ENCODE data around the gene HOXA1.

Gene HOXA1

GRCh38 chr7:27132978-27133377, 37.2 kb upstream of the HOXA1 start:
- no peaks in the 10 kb centered on the region for H3F3A ChIP-seq (ENCODE audit: insufficient read depth, low read length)
- no peak overlapping the region for H3K27ac ChIP-seq (ENCODE audit: low read length)
- H3K27me3 ChIP-seq (replicated peaks; ENCODE audit: insufficient read depth, low read length): peaks cover 3% of the 10 kb centered on the region; the same call in 1 of the 2 replicates
- no peak for DNase-seq
- no peaks in the 10 kb centered on the region for H3K9me2 ChIP-seq (replicated peaks; ENCODE audit: insufficient read depth, low read length)
- TF ChIP-seq, protein P1, sequence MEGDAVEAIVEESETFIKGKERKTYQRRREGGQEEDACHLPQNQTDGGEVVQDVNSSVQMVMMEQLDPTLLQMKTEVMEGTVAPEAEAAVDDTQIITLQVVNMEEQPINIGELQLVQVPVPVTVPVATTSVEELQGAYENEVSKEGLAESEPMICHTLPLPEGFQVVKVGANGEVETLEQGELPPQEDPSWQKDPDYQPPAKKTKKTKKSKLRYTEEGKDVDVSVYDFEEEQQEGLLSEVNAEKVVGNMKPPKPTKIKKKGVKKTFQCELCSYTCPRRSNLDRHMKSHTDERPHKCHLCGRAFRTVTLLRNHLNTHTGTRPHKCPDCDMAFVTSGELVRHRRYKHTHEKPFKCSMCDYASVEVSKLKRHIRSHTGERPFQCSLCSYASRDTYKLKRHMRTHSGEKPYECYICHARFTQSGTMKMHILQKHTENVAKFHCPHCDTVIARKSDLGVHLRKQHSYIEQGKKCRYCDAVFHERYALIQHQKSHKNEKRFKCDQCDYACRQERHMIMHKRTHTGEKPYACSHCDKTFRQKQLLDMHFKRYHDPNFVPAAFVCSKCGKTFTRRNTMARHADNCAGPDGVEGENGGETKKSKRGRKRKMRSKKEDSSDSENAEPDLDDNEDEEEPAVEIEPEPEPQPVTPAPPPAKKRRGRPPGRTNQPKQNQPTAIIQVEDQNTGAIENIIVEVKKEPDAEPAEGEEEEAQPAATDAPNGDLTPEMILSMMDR (IDR thresholded peaks at IDR 0.05; ENCODE audit: low read length): no peak
- TF ChIP-seq EZH2 (optimal IDR thresholded peaks at IDR 0.05; ENCODE audit: low read depth, low read length) (no peak), EZH2phosphoT487 (IDR thresholded peaks at IDR 0.05; ENCODE audit: low read length) (no peak)
- no peak overlapping the region for H2AFZ ChIP-seq (ENCODE audit: low read length)
- H3K4me1 ChIP-seq (ENCODE audit: low read length): no peaks in the 10 kb centered on the region
- no peaks in the 10 kb centered on the region for H4K20me1 ChIP-seq (ENCODE audit: insufficient read depth, low read length)
- H3K4me2 ChIP-seq (ENCODE audit: low read depth, low read length): no peak overlapping the region
- H3K9ac ChIP-seq (ENCODE audit: low read length): no peak overlapping the region
- no peak overlapping the region for H3K4me3 ChIP-seq (ENCODE audit: low read length)
- H3K79me2 ChIP-seq (ENCODE audit: low read length): no peaks in the 10 kb centered on the region
- H3K36me3 ChIP-seq (replicated peaks; ENCODE audit: insufficient read depth, low read length): no peaks in the 10 kb centered on the region
- no peaks in the 10 kb centered on the region for H3K9me3 ChIP-seq (replicated peaks; ENCODE audit: insufficient read depth, low read length)

DNA sequence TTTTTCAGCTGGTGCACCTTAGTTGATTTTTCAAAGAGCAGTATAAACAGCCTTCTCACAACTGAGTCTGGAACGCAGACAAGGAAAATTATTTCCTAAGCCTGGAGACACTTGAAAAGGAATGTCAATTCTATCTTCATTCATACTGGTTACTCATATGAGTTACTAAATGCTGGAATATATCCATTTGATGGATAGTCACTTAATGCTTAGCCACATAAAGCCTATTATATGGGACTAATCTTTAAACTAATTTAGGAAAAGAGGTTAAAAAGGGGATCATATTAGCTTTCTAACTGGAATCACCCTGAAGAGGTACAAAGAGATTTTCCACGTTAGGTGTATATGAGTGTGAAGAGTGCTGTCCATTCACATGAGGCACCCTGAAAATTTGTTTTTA, 36.4 kb upstream of the HOXA1 start:
- TF ChIP-seq EZH2 (optimal IDR thresholded peaks at IDR 0.05; ENCODE audit: low read depth, low read length): no peak
- no peak for TF ChIP-seq EZH2phosphoT487 (IDR thresholded peaks at IDR 0.05; ENCODE audit: low read length)
- Histone ChIP-seq H3K9me2 (replicated peaks; ENCODE audit: insufficient read depth, low read length) (no peaks in the 10 kb centered on the region), H4K20me1 (ENCODE audit: insufficient read depth, low read length) (no peaks in the 10 kb centered on the region), H3K4me2 (ENCODE audit: low read depth, low read length) (no peak overlapping the region), H3K9me3 (replicated peaks; ENCODE audit: insufficient read depth, low read length) (no peaks in the 10 kb centered on the region), H3K36me3 (replicated peaks; ENCODE audit: insufficient read depth, low read length) (no peaks in the 10 kb centered on the region), H3K9ac (ENCODE audit: low read length) (no peak overlapping the region), H3K4me3 (ENCODE audit: low read length) (no peak overlapping the region), H3K4me1 (ENCODE audit: low read length) (no peaks in the 10 kb centered on the region), H3F3A (ENCODE audit: insufficient read depth, low read length) (no peaks in the 10 kb centered on the region), H3K79me2 (ENCODE audit: low read length) (no peaks in the 10 kb centered on the region), H2AFZ (ENCODE audit: low read length) (no peak overlapping the region), H3K27me3 (replicated peaks; ENCODE audit: insufficient read depth, low read length) (peaks cover 3% of the 10 kb centered on the region; the same call in 1 of the 2 replicates), H3K27ac (ENCODE audit: low read length) (no peak overlapping the region)
- no peak for DNase-seq

DNA sequence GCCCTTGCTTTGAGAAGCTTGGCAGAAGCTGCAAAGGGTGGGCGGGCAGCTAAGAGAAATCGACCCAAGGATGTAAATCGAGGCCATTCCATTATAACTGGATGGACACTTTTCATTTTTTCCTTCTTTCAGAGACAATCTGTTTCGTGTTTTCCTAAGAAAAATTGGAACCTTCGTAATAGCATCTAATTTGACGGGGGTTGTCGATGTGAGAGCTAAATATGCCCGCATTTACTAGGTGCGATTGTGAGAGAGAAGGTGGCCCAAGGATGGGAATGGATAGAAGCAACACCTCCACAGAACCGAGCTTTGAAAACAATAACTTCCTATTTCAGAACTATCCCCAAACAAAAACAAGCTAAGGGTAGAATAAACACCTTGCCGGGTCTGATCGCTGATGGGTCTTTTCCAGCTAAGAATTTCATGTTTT, 35.6 kb upstream of the HOXA1 start:
- Histone ChIP-seq H3K4me1 (ENCODE audit: low read length) (no peaks in the 10 kb centered on the region), H3K9me2 (replicated peaks; ENCODE audit: insufficient read depth, low read length) (no peaks in the 10 kb centered on the region), H3K4me2 (ENCODE audit: low read depth, low read length) (no peak overlapping the region), H3K9me3 (replicated peaks; ENCODE audit: insufficient read depth, low read length) (no peaks in the 10 kb centered on the region), H3K27ac (ENCODE audit: low read length) (no peak overlapping the region), H3K27me3 (replicated peaks; ENCODE audit: insufficient read depth, low read length) (peaks cover 3% of the 10 kb centered on the region; the same call in 1 of the 2 replicates), H2AFZ (ENCODE audit: low read length) (no peak overlapping the region), H3K79me2 (ENCODE audit: low read length) (no peaks in the 10 kb centered on the region), H3K36me3 (replicated peaks; ENCODE audit: insufficient read depth, low read length) (no peaks in the 10 kb centered on the region), H3K9ac (ENCODE audit: low read length) (no peak overlapping the region), H4K20me1 (ENCODE audit: insufficient read depth, low read length) (no peaks in the 10 kb centered on the region), H3F3A (ENCODE audit: insufficient read depth, low read length) (no peaks in the 10 kb centered on the region), H3K4me3 (ENCODE audit: low read length) (no peak overlapping the region)
- no peak for DNase-seq
- TF ChIP-seq, protein P1 (IDR thresholded peaks at IDR 0.05; ENCODE audit: low read length): no peak

DNA sequence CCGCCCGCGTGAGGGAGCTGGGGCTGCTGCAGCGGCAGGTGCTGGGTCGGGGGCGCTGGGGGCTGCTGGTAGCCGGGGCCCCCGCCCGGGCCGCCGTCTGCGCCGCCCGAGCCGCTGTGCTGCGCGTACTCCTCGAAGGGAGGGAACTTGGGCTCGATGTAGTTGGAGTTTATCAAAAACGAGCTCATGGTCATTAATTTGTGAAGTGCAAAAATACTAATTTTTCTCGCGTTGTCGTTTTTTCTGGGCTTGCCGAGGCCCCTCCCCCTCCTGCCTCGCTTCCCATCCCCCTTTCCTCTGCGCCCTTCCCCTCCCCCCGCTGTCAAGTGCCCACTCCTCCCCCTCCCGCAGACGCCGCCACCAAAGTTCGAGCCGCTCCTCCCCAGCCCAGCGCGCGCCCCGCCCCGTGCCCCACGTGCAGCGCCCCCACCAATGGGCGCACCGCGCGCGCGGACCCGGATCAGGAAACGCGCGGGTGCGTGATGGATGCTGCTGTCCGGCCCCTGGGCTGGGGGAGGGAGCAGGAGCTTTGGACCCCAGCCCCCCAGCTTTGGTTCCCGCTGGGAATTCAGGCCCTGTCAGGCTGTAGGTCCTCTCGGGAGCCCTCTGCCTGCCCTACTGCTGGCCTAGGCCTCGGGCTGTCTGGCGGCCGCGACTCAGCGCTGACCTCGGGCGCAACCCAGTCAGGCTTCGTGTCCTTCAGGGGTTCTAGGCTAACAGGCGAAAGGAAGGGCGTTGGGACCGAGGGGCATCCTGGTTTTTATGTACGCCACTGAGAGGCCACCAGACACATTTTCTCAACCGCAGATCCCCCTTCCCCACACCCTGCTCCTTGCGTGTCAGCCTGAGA, 35.0 kb upstream of the HOXA1 start, which contains the start of gene HOXA4:
Gene HOXA4 (minus strand): TSS at position 218 of the 850 bp plus-strand sequence. CDS start 24 bp downstream, at position 194.
- Histone ChIP-seq H3K36me3 (replicated peaks; ENCODE audit: insufficient read depth, low read length) (no peaks in the 10 kb centered on the region), H4K20me1 (ENCODE audit: insufficient read depth, low read length) (no peaks in the 10 kb centered on the region), H3K79me2 (ENCODE audit: low read length) (no peaks in the 10 kb centered on the region), H3K4me3 (ENCODE audit: low read length) (no peak within 1 kb of the TSS), H3K9me2 (replicated peaks; ENCODE audit: insufficient read depth, low read length) (no peaks in the 10 kb centered on the region), H3F3A (ENCODE audit: insufficient read depth, low read length) (no peaks in the 10 kb centered on the region), H3K4me1 (ENCODE audit: low read length) (no peaks in the 10 kb centered on the region), H2AFZ (ENCODE audit: low read length) (no peak within 1 kb of the TSS), H3K9ac (ENCODE audit: low read length) (no peak within 1 kb of the TSS), H3K27me3 (replicated peaks; ENCODE audit: insufficient read depth, low read length) (peaks cover 3% of the 10 kb centered on the region; the same call in 1 of the 2 replicates), H3K9me3 (replicated peaks; ENCODE audit: insufficient read depth, low read length) (no peaks in the 10 kb centered on the region), H3K4me2 (ENCODE audit: low read depth, low read length) (no peak within 1 kb of the TSS), H3K27ac (ENCODE audit: low read length) (no peak within 1 kb of the TSS)
- no peak for DNase-seq
- no peak for TF ChIP-seq EZH2phosphoT487 (IDR thresholded peaks at IDR 0.05; ENCODE audit: low read length)
- no peak for TF ChIP-seq EZH2 (optimal IDR thresholded peaks at IDR 0.05; ENCODE audit: low read depth, low read length)
- TF ChIP-seq, protein P1 (IDR thresholded peaks at IDR 0.05; ENCODE audit: low read length): no peak
